ENCODE results near the gene KCNH2.
A peak's percentile ranks its signal among the peaks of the same experiment; 100 is the strongest.

GRCh38 chr7:150977382-150978125 lies 567 bp downstream of the KCNH2 start:
- no peak for TF ChIP-seq EZH2phosphoT487 (IDR thresholded peaks at IDR 0.05; ENCODE audit: unreplicated experiment)
- TF ChIP-seq JUNB (IDR thresholded peaks at IDR 0.05; ENCODE audit: unreplicated experiment): no peak
- peak; percentile 6 for TF ChIP-seq EZH2 (IDR thresholded peaks at IDR 0.05; ENCODE audit: low read depth, unreplicated experiment)
- TF ChIP-seq CTCF (conservative IDR thresholded peaks at IDR 0.05; ENCODE audit: low read depth in 2 of 2): no peak
- TF ChIP-seq CREB1 (CRISPR knock-in tag; IDR thresholded peaks at IDR 0.05; ENCODE audit: low read depth): no peak
- TF ChIP-seq POLR2AphosphoS5 (IDR thresholded peaks at IDR 0.05; ENCODE audit: low read depth): no peak
- TF ChIP-seq, protein P1, sequence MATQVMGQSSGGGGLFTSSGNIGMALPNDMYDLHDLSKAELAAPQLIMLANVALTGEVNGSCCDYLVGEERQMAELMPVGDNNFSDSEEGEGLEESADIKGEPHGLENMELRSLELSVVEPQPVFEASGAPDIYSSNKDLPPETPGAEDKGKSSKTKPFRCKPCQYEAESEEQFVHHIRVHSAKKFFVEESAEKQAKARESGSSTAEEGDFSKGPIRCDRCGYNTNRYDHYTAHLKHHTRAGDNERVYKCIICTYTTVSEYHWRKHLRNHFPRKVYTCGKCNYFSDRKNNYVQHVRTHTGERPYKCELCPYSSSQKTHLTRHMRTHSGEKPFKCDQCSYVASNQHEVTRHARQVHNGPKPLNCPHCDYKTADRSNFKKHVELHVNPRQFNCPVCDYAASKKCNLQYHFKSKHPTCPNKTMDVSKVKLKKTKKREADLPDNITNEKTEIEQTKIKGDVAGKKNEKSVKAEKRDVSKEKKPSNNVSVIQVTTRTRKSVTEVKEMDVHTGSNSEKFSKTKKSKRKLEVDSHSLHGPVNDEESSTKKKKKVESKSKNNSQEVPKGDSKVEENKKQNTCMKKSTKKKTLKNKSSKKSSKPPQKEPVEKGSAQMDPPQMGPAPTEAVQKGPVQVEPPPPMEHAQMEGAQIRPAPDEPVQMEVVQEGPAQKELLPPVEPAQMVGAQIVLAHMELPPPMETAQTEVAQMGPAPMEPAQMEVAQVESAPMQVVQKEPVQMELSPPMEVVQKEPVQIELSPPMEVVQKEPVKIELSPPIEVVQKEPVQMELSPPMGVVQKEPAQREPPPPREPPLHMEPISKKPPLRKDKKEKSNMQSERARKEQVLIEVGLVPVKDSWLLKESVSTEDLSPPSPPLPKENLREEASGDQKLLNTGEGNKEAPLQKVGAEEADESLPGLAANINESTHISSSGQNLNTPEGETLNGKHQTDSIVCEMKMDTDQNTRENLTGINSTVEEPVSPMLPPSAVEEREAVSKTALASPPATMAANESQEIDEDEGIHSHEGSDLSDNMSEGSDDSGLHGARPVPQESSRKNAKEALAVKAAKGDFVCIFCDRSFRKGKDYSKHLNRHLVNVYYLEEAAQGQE (IDR thresholded peaks at IDR 0.05; ENCODE audit: unreplicated experiment): no peak
- TF ChIP-seq ETS1 (IDR thresholded peaks at IDR 0.05): no peak
- TF ChIP-seq ZNF331 (CRISPR knock-in tag; IDR thresholded peaks at IDR 0.05; ENCODE audit: low read depth): no peak
- TF ChIP-seq ZNF114 (CRISPR knock-in tag; IDR thresholded peaks at IDR 0.05): no peak

Data from GM23338 (cell line).